Stimulated activated CD8-positive, alpha-beta memory T cell treated with anti-CD3 and anti-CD28 coated beads, Interleukin-7, amount 100 ng/mL, for 24 hours (primary cell): ENCODE measurements around the gene GINS3.

Experiments
- DNase-seq: peaks from one replicate; pipeline ENCODE4 v3.0.0-alpha.2; 2020; ENCODE audit warnings: low read depth

Gene GINS3

DNA sequence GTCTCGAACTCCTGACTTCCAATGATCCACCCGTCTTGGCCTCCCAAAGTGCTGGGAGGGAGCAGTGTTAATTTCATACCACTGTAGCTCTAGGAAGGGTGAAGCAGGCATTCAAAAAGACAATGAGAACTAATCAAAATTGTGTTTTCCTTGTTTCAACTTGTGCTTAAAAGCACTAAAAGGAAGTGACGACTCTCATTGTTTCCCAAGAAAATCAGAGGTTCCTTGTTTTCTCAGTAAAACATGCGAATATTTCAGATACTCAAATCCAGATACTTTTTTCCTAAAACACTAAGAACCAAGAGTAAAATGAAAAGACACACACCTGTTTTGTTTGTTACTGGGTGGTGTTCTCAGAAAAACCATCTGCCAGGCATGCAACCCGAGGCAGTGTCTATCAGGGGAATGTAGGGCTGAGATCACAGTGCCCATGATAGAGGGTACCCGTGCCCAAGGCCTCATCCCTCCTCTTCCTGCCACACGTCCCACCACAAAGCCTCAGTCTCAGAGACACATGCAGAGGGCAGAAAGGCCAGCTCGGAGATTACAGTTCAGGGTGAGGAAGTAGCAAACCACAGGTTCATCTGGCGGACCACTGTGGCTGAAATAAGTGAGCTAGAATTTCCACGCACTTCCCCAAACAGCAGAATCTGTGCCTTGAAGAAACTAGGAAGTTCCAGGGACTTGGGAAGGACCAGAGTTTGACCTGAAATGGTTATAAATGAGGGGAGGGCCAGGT, 33.7 kb downstream of the GINS3 start:
- no peak for DNase-seq

DNA sequence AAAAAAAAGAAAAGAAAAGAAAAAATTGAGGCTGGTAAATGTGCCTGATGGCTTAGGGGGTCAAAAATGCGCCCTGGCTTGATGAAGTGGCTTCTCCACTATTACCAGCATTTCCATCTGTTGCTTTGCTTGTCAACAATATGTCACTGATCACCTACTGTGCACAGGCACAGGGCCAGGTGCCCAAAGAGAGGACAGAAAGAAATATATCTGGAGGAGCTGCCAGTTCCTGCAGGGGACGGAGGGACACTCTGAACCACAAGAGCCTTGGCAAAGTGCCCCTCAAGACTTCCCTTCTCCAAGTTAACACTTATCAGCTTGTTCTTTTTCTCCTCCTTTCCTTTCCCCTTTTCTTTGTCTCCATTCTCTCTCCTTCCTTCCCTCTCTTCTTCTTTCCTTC, 34.7 kb downstream of the GINS3 start:
- no peak for DNase-seq

DNA sequence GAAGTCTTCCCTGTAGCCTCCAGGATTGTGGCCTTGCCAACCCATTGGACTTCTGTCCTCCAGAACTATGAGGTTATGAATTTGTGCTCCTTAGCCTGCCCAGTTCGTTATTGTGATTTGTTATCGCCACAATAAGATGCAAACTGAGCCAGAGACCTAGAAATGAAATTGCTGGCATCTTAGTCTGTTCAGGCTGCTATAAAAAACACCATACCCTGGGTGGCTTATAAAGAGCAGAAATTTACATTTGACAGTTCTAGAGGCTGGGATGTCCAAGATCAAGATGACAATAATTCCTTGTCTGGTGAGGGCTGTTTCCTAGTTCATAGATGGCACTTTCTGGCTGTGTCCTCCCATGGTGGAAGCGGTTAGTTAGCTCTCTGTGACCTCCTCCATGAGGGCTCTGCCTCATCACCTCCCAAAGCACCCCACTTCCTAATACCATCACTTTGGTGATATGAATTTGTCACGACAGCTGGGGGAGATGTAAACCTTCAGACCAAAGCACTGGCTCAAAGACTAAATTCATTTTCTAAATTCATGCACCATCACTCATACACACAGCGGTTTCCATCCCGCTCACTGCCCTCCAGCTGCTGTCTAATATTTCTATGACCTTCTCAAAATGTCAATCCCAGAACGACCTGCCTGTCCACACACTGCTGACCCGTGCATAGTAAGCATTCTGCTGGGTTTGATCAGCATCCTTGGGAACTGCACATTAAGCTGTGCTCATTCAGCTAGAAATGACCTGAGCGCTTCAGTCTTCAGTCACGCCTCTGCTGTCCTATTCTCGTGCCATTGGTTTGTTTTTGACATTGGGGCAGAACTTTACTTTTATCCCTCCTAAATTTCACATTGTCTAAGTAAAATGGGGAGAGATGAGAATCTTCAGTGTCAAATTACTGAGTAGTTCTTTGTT, 36.6 kb downstream of the GINS3 start:
- no peak for DNase-seq

DNA sequence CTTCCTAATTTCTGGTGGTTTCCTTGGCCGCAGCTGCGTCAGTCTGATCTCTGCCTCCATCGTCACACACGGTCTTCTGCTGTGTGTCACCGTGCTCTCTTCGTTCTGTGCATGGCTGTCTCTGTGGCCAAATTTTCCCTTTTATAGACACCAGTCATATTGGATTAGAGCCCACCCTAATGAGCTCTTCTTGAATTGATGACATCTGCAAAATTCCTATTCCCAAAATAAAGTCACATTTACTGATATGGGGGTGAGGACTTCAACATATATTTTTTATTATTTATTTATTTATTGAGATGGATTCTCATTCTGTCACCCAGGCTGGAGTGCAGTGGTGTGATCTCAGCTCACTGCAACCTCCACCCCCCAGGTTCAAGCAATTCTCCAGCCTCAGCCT, 38.4 kb downstream of the GINS3 start:
- no peak for DNase-seq

DNA sequence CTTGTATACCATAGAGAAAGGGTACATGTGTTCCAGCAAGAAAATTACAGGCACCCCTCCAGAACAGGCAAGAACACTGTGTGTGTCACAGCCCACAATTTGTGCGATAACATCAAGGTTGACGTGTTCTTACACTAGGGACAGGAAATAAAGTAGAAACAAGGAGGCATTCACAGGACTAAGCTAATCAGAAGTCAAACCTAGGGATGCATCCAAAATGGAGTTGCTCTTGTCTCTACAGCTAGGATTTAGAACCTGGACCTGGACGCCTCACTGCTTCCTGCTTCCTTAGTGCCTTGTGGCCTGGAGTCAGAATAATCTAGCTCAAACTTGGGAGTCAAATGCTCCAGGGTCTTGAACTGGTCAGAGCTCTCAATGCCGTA, 41.3 kb downstream of the GINS3 start:
- no peak for DNase-seq

DNA sequence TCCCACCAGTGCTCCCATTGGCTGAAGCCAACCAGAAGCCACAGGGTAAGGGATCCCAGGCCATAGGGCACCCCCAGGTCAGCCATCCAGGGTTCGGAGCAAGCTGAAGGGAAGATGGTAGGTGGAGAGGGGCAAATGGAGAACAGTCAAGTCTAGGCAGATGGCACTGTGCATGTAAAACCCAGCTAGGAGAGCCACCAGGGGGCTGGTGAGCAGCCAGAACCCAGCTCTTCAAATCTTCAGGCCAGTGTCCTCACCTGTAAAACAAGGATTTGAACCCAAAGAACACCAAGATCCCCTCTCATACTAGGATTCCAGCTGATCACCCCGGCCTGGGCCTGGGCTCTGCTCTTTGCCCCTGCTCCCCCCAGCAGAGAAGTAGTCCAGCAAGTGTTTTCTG, 43.5 kb downstream of the GINS3 start:
- DNase-seq: no peak

DNA sequence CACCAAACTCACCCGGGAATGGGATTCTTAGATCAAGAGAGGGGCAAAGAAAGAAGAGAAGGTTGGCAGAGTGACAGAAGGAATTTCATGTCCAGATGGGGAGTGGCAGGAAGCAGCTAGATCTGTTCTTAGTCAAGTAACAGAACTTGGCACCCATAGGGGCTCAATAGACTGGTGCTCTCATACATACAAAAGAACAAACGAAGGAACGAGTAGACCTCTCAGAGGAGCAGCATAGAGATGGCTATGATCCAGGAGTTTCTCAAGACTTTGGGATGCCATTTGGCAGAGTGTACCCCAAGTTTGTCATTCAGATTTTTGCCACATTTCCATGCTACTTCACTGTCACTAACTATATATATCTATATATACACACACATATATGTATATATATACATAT, 47.9 kb downstream of the GINS3 start:
- DNase-seq: no peak

DNA sequence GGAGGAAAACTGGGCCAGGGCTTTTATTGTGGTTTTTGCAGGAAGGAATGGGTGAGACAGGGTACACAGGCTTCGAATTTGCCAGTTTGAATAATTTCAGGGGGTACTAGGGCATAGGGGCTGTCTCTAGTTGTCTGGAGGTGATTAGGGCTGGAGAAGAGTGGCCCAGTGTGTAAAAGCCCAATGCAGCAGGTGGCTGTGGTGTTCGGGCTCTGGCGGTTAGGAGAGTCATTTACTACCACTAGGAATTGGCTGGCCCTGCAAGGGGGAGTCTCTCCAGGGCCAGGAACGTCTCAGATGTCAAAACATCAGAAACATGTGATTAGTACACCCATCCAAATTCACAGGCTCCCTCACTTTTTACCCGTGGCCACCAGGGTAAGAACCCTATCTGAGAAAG, 50.3 kb downstream of the GINS3 start:
- DNase-seq: no peak

DNA sequence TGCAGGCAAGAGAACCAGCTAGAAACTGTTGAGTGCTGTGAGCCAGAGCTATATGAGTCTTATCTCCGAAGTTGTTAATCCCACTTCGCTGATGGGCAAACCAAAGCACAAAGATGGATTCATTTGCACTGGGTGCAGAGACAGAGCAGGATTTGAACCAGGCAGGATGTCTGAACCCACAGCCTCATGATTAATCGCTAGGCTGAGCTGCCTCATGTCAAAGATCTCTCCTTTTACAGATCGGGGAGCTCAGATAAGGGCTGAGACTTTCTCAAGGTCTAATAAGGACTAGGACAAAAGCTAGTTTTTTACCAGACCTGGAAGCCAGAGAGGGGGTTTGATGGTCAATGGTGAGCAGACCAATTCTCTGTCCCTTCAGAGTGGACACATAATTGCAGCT, 51.5 kb downstream of the GINS3 start:
- DNase-seq: no peak

DNA sequence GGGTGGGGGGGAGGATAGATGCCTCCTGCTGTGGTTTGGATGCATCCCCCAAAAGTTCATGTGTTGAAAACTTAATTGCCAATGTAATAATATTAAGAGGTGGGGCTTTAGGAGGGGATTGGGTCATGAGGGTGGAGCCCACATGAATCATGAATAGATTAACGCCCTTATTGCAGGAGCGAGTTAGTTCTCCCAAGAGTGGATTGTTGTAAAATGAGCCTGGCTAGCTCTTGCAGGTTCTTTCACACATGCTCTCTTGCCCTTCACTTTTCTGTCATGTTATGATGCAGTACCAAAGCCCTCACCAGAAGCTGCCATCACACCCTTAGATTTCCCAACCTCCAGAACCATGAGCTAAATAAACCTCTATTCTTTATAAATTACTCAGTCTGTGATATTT, 52.0 kb downstream of the GINS3 start:
- DNase-seq: no peak

DNA sequence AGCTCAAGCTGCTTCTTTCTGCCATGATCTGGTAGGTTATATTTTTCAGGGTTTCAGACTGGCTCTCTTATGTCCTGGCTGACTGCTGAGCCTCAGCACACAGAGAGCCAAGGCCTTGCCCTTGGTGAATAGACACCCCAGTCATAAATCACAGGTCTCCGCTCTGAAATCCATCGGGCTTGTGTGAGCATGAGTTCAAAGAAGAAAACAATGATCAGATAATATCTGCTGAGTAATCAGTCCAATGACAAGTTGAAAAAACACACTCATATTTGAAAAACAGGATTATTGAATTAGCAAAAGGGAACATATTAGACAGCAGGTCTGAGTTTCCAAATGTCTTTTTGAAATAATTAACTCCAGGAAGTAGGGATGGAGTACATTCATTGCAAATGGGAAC, 56.6 kb downstream of the GINS3 start:
- no peak for DNase-seq

DNA sequence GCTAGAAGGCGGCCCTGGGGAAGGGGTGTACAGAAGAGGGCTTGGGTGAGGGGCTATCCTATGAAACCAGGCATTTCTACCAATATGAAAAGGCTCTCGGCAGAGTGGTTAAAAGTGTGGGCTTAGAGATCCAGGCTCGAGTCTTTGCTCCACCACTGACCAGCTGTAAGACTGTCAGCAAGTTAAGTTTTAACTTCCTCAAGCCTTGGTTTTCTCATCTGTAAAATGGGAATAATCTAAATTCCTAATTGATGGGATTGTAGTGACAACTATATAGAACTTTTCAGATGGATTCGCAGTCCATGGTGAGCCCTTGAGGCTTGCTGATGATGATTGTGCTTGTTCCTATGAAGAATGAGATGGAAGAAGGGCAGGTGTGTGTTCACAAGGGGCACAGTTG, 57.0 kb downstream of the GINS3 start:
- DNase-seq: no peak

DNA sequence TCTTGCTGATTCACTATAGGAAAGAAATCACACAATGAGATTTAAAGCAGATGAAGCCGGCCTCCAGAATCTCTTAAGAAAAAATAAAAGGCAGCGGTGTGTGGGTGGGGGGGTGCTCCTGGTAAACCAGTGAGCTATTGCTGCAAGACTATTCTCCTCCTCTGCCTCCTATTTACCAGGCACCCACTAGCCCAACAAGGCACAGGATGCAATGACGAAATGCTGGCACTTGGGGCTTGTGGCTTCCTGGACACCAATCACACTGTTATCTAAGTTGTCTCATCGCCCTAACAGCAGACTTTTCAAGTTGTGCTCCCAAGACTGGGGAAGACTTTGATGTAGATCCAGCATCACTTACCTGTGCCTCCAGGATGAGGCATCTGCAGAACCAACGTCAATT, 57.5 kb downstream of the GINS3 start:
- no peak for DNase-seq

DNA sequence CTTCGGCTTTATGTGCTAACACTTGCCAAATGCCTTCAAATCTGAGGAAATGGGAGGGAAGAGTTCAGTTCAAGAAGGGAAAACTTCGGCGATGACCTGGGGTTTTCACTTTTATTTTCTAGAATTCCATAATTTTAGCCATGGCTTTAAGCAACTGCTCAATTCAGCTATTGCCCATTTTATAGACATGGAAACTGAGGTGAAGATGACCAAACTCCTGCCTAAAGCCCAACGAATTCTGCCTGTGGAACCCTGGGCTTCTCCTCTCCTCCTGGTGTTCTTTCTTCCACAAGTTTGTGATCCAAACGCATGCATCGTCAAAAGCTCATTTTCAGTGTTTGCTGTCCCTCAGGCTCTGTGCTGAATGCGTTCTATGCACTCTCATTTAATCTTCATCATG, 58.3 kb downstream of the GINS3 start:
- no peak for DNase-seq

DNA sequence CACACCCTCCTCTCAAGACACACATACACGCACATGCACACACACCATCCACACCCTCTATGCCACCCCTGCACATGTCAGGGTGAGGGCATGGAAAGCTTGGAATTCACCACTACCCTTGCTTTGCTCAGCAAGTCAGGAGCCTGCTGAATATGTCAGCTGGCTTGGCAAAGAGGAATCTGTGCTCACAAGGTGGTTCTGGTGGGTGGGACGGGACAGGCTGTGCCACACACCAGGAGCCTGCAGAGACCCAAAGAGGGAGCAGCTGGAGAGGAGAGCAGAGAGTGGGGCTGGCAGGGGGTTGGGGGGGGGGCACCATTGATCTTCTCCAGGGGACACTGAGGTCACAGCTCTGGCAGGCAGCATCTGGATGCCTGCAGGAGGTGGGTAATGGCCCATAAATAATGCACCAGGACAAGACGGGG, 59.0 kb downstream of the GINS3 start:
- no peak for DNase-seq

DNA sequence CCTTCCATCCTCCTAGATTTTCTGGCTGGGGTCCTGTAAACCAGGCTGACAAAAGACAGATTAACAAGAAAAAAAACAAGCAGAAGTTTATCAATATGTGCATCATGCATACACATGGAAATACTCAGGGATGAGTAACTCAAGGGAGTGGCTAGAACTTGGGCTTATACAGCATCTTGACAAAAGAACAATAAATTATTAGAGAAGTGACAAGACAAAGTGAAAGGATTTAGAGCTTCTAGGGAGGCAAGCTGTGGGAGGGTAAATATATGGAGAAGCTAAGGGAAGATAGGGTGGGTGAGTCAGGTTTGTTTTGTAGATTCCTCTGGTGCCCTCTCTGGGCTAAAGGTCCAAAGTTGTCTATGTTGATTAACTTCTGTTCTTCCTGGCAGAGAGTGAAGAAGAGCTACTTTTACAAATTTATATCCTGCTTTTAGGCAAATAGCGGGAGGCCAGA, 59.7 kb downstream of the GINS3 start:
- DNase-seq: no peak

DNA sequence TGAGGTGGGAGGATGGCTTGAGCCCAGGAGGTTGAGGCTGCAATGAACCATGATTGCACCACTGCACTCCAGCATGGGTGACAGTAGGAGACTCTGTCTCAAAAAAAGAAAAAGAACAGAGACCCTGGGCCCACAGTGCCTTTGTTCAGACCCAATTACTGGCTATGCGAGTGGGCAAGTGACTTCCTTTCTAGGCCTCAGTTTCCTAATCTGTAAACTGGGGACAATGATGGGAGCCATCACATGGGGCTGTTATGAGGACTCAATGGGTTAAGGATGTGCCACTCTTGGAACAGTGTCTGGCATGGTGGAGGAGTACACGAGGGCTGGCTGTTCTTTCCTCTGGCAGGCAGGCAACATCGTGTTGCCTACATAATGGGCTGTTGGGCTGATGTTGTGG, 60.4 kb downstream of the GINS3 start:
- no peak for DNase-seq

DNA sequence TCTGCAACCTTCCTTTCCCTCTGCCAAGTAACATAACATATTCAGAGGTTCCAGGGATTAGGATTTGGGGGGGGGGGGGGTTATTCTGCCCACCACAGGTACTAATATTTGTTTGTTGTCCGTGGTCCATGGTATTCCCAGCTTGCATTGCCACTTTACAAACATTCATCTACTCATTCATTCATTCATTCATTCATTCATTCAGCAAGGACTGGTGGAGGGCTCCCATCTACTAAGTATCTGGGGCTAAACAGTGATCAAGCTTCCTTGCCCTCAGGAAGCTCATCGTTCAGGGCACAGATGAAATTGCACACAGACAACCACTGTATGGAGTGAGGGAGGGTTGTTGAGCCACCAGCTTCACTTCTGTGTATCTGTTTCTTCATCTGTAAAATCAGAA, 61.9 kb downstream of the GINS3 start:
- DNase-seq: no peak

DNA sequence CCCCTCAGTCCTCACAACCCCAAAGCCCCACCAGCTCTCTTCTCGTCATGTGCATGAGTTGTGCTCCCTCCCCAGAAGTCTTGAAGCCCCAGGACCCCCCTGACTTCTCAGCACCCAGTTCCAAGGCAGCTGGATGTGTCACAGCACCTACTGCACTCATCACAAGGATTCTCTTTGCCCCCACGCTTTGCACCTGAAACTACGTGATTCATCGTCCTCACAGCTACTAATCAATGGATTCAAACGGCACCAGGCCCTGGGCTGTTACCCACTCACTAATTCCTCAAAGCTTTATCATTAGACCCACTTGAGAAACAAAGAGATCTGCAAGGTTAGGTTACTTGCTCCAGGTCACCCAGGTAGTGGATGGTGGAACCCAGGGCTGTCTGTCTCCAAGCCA, 62.6 kb downstream of the GINS3 start:
- no peak for DNase-seq
